HG03175 (cell line): Measurements from ENCODE around the gene SH3PXD2B.
"Not testable (repeated sequence)": the region's sequence is repeated elsewhere in the genome, so short reads cannot be mapped to it uniquely, and the experiment has no call there.

Experiments
- ATAC-seq: cut with Tn5 transposase; IDR thresholded peaks from one replicate; pipeline ENCODE4 v1.9.1; 2021; ENCODE audit warnings: mild to moderate bottlenecking, moderate library complexity; ENCODE audit not compliant: unreplicated experiment

Gene SH3PXD2B

GRCh38 chr5:172311026-172311425 lies 143.3 kb downstream of the SH3PXD2B start:
- no peak for ATAC-seq

DNA sequence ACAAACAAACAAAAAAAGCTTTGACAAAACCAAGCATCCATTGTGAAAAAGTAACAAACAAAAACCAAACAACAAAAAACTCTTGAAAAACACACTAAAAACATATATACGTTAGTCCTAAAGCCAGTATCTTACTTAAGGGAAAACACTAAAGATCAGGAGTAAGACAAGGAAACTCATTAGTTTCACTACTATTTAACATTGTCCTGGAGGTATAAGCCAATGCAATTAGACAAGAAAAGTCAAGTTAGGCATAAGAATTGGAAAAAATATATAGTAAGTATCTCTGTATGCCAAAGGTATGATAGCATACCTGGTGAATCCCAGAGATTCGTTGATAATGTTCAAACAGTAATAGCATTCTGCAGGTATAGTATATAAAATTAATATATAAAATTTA lies 148.9 kb downstream of the SH3PXD2B start:
- no peak for ATAC-seq

GRCh38 chr5:172303572-172304335 lies 150.6 kb downstream of the SH3PXD2B start:
- no peak for ATAC-seq

- ATAC-seq, result no peak
Measured at GRCh38 chr5:172303162-172303561, 151.2 kb downstream of the SH3PXD2B start.

DNA sequence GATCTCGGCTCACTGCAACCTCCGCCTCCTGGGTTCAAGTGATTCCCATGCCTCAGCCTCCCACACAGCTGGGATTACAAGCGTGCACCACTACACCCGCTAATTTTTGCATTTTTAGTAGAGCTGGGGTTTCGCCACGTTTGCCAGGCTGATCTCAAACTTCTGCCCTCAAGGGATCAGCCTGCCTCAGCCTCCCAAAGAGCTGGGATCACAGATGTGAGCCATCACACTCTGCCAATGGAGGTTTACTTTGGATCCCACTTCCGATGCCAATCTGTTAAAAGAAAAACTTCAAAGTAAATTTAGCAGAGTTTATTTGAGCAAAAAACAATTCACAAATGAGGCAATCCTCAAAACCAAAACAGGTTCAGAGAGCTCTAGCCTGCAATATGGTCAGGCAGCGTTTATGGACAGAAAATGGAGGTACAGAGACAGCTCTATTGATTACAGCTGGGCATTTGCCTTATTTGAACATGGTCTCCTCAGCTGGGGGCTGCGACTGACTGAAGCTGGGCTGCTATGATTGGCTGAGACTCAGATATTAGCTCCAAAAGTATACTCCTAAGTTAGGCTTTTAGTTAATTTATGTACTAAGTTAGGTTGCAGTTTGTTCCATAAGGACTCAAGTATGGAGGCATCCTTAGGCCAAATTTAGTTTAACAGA lies 152.1 kb downstream of the SH3PXD2B start:
- ATAC-seq, result no peak

- no peak for ATAC-seq
Measured at GRCh38 chr5:172299916-172300439, 154.3 kb downstream of the SH3PXD2B start.

DNA sequence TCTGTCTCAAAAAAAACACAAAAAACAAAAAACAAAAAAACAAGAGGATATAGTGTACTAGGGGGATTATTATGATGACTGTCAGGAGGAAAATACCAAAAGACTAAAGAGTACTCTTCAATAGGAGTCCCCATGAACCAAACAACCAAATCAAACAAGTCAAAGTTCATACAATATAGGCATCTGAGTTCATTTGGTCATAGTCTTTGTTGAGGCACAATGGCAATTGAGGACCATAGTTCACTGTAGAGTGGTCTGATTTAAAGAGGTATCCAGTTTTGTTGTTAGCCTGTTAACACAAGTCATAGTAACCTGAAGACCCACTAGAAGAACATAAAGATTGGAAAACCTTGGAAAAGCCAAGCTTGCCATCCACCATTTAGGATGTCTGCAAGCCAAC lies 159.5 kb downstream of the SH3PXD2B start:
- no peak for ATAC-seq

- ATAC-seq, result no peak
Measured at GRCh38 chr5:172293745-172294342, 160.5 kb downstream of the SH3PXD2B start.

GRCh38 chr5:172293054-172293744 lies 161.1 kb downstream of the SH3PXD2B start:
- peak; percentile 95 for ATAC-seq

DNA sequence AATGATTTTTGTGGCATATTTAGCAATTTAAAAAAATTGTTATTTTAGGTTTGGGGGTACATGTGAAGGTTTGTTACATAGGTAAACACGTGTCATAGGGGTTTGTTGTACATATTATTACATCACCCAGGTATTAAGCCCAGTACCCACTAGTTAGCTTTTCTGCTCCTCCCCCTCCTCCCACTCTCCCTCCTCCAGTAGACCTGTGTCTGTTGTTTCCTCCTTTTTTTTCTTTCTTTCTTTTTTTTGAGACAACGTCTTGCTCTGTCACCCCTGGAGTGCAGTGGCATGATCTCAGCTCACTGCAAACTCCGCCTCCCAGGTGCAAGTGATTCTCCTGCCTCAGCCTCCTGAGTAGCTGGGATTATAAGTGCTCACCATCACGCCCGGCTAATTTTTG lies 162.5 kb downstream of the SH3PXD2B start:
- ATAC-seq, result not testable (repeated sequence)

DNA sequence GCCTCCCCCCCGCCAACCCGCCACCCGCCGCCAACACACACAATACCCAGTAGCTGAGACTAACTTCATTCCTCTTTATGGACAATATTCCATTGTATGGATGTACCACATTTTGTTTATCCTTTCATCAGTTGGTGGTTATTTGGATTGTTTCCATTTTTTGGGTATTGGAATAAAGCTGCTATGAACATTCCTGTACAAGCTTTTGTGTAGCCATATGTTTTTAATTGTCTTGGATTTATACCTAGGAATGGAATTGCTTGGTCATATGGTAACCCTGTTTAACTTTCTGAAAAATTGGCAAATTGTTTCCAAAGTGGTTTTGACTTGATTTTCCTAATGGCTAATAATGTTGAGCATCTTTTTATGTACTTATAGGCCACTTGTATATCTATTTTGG lies 165.9 kb downstream of the SH3PXD2B start:
- ATAC-seq, result no peak

GRCh38 chr5:172287140-172287539 lies 167.2 kb downstream of the SH3PXD2B start:
- not testable (repeated sequence) for ATAC-seq

- no peak for ATAC-seq
Measured at GRCh38 chr5:172285226-172286143, 168.8 kb downstream of the SH3PXD2B start.

DNA sequence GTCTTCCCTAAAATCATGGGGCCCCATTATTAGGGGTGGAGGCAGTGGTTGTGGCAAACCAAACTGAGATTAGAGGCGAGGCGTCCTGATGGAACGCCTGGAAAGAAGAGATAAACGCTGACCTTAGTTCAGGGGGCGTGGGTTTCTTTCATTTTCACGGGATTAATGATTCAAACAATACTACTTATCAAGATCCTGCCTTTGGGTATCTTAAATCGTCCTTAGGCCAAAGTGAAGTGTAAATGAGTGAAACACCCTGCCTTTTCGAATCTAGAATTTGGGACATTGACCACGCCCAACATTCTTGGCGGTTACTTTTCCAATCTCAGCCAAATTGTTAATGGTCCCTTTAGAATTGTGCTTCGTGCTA lies 169.7 kb downstream of the SH3PXD2B start:
- no peak for ATAC-seq

GRCh38 chr5:172283862-172284610 lies 170.3 kb downstream of the SH3PXD2B start:
- peak; percentile 88 for ATAC-seq

- ATAC-seq, result peak; percentile 86
Measured at GRCh38 chr5:172283020-172283861, 171.1 kb downstream of the SH3PXD2B start, which contains the start of gene UBTD2. TSS of gene UBTD2 (minus strand) at chr5:172283764. CDS start at chr5:172283665, 99 bp downstream.

- no peak for ATAC-seq
Measured at GRCh38 chr5:172282272-172283019, 171.9 kb downstream of the SH3PXD2B start.

- ATAC-seq, result no peak
Measured at GRCh38 chr5:172281346-172281745, 173.0 kb downstream of the SH3PXD2B start.
